ENCODE measurements around the gene NAA60. TPM values are rescaled to one million over a fixed set of nuclear protein-coding genes. Genes with fewer than 3 reads are reported as not detected.

Gene NAA60
- total and polyA plus RNA-seq, 2 experiments from 2014 or later, result 32.4 to 36.5 TPM

- H2AFZ ChIP-seq, result peak within 1 kb of the TSS; percentile 96
- H3K4me3 Mint-ChIP-seq, result peak within 1 kb of the TSS; percentile 98
- H3F3A ChIP-seq (replicated peaks; ENCODE audit: low read depth), result peaks cover 4% of the 10 kb centered on the region; the same call in 1 of the 2 replicates
- H3K27ac ChIP-seq (ENCODE audit: low read depth), result peak within 1 kb of the TSS; percentile 87
- H3K36me3 ChIP-seq (ENCODE audit: insufficient read depth), result peaks cover 15% of the 10 kb centered on the region
- H3K27me3 ChIP-seq (ENCODE audit: insufficient read depth), result no peaks in the 10 kb centered on the region
- H3K4me1 ChIP-seq (ENCODE audit: insufficient read depth), result no peaks in the 10 kb centered on the region; the same call in 1 of the 2 replicates
- DNase-seq (ENCODE audit: low spot score) (peak; percentile 99), ATAC-seq (peak; percentile 93)
- peak within 1 kb of the TSS; percentile 87 for H3K27ac Mint-ChIP-seq
- peaks cover 66% of the 10 kb centered on the region for H3K36me3 Mint-ChIP-seq (ENCODE audit: low read depth)
- peak within 1 kb of the TSS; percentile 90 for H3K4me2 ChIP-seq
- H3K9me3 Mint-ChIP-seq, result peaks cover 34% of the 10 kb centered on the region
- H3K4me1 Mint-ChIP-seq, result peaks cover 7% of the 10 kb centered on the region
- peaks cover 4% of the 10 kb centered on the region; the same call in 1 of the 2 replicates for H3K9me2 ChIP-seq (ENCODE audit: insufficient read depth)
- H4K20me1 ChIP-seq (replicated peaks; ENCODE audit: insufficient read depth), result no peaks in the 10 kb centered on the region; the same call in 1 of the 2 replicates
- peaks cover 44% of the 10 kb centered on the region for H3K79me2 ChIP-seq (replicated peaks; ENCODE audit: insufficient read depth)
- peak; percentile 74 for TF ChIP-seq CREB1 (CRISPR knock-in tag; IDR thresholded peaks at IDR 0.05; ENCODE audit: low read depth)
- TF ChIP-seq POLR2AphosphoS5 (IDR thresholded peaks at IDR 0.05; ENCODE audit: low read depth), result peak; percentile 96
- TF ChIP-seq EZH2phosphoT487 (IDR thresholded peaks at IDR 0.05; ENCODE audit: unreplicated experiment), result no peak
- TF ChIP-seq, protein P1, sequence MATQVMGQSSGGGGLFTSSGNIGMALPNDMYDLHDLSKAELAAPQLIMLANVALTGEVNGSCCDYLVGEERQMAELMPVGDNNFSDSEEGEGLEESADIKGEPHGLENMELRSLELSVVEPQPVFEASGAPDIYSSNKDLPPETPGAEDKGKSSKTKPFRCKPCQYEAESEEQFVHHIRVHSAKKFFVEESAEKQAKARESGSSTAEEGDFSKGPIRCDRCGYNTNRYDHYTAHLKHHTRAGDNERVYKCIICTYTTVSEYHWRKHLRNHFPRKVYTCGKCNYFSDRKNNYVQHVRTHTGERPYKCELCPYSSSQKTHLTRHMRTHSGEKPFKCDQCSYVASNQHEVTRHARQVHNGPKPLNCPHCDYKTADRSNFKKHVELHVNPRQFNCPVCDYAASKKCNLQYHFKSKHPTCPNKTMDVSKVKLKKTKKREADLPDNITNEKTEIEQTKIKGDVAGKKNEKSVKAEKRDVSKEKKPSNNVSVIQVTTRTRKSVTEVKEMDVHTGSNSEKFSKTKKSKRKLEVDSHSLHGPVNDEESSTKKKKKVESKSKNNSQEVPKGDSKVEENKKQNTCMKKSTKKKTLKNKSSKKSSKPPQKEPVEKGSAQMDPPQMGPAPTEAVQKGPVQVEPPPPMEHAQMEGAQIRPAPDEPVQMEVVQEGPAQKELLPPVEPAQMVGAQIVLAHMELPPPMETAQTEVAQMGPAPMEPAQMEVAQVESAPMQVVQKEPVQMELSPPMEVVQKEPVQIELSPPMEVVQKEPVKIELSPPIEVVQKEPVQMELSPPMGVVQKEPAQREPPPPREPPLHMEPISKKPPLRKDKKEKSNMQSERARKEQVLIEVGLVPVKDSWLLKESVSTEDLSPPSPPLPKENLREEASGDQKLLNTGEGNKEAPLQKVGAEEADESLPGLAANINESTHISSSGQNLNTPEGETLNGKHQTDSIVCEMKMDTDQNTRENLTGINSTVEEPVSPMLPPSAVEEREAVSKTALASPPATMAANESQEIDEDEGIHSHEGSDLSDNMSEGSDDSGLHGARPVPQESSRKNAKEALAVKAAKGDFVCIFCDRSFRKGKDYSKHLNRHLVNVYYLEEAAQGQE (IDR thresholded peaks at IDR 0.05; ENCODE audit: unreplicated experiment), result peak; percentile 8
- TF ChIP-seq, protein P2, sequence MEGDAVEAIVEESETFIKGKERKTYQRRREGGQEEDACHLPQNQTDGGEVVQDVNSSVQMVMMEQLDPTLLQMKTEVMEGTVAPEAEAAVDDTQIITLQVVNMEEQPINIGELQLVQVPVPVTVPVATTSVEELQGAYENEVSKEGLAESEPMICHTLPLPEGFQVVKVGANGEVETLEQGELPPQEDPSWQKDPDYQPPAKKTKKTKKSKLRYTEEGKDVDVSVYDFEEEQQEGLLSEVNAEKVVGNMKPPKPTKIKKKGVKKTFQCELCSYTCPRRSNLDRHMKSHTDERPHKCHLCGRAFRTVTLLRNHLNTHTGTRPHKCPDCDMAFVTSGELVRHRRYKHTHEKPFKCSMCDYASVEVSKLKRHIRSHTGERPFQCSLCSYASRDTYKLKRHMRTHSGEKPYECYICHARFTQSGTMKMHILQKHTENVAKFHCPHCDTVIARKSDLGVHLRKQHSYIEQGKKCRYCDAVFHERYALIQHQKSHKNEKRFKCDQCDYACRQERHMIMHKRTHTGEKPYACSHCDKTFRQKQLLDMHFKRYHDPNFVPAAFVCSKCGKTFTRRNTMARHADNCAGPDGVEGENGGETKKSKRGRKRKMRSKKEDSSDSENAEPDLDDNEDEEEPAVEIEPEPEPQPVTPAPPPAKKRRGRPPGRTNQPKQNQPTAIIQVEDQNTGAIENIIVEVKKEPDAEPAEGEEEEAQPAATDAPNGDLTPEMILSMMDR (conservative IDR thresholded peaks at IDR 0.05; ENCODE audit: low read depth in 2 of 2), result no peak
- TF ChIP-seq, protein P3, sequence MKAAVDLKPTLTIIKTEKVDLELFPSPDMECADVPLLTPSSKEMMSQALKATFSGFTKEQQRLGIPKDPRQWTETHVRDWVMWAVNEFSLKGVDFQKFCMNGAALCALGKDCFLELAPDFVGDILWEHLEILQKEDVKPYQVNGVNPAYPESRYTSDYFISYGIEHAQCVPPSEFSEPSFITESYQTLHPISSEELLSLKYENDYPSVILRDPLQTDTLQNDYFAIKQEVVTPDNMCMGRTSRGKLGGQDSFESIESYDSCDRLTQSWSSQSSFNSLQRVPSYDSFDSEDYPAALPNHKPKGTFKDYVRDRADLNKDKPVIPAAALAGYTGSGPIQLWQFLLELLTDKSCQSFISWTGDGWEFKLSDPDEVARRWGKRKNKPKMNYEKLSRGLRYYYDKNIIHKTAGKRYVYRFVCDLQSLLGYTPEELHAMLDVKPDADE (IDR thresholded peaks at IDR 0.05), result peak; percentile 90
- TF ChIP-seq ZNF331 (CRISPR knock-in tag; IDR thresholded peaks at IDR 0.05; ENCODE audit: low read depth), result no peak
- TF ChIP-seq JUNB (IDR thresholded peaks at IDR 0.05; ENCODE audit: unreplicated experiment), result no peak
- no peak for TF ChIP-seq ZNF114 (CRISPR knock-in tag; IDR thresholded peaks at IDR 0.05)
- H3K4me3 ChIP-seq, result peak within 1 kb of the TSS; percentile 89
- peaks cover 13% of the 10 kb centered on the region for H3K27me3 Mint-ChIP-seq (ENCODE audit: insufficient read depth, low read depth, poor library complexity)
Observed at GRCh38 chr16:3400779-3401688, 42.4 kb upstream of the NAA60 start, which contains the start of the genes ZNF174 and ZSCAN32. TSS of gene ZNF174 (plus strand) at chr16:3401215. CDS start at chr16:3402005, 790 bp downstream. TSS of gene ZSCAN32 (minus strand) at chr16:3401004. CDS start at chr16:3397557, 3,447 bp downstream.

Measured in GM23338 (cell line).